H9 (cell line): ENCODE results near the gene CAPN2. TPM values are rescaled to one million over a fixed set of nuclear protein-coding genes. Genes with fewer than 3 reads are reported as not detected.

Source experiments
- DNase-seq: peaks from one replicate; pipeline ENCODE4 v3.0.0-alpha.2; 2017
- H2AFZ ChIP-seq: one replicate; pipeline ENCODE4 v1.6.1; 2013; ENCODE audit warnings: mild to moderate bottlenecking, low read length, control low read depth, moderate library complexity
- H2AK5ac ChIP-seq: 2 replicates; pipeline ENCODE4 v1.6.1; 2013; ENCODE audit warnings: low read length, control low read depth, mixed read lengths; ENCODE audit not compliant: insufficient read length
- H2BK120ac ChIP-seq: one replicate; pipeline ENCODE4 v1.6.1; 2013; ENCODE audit warnings: low read depth, mild to moderate bottlenecking, low read length, control low read depth, inconsistent platforms; ENCODE audit not compliant: poor library complexity, severe bottlenecking
- H2BK12ac ChIP-seq: 2 replicates; pipeline ENCODE4 v1.6.1; 2013; ENCODE audit warnings: low read length, control low read depth, mixed read lengths, low read depth; ENCODE audit not compliant: insufficient read length
- H2BK15ac ChIP-seq: 2 replicates; pipeline ENCODE4 v1.6.1; 2013; ENCODE audit warnings: low read depth, low read length, control low read depth
- H2BK20ac ChIP-seq: one replicate; pipeline ENCODE4 v1.6.1; 2013; ENCODE audit warnings: low read depth, mild to moderate bottlenecking, low read length, control low read depth, inconsistent platforms; ENCODE audit not compliant: poor library complexity, severe bottlenecking
- H2BK5ac ChIP-seq: 2 replicates; pipeline ENCODE4 v1.6.1; 2013; ENCODE audit warnings: low read length, control low read depth, mixed read lengths; ENCODE audit not compliant: insufficient read length
- H3K14ac ChIP-seq: 2 replicates; pipeline ENCODE4 v1.6.1; 2013; ENCODE audit warnings: low read length, control low read depth; ENCODE audit not compliant: insufficient read depth
- H3K18ac ChIP-seq: 2 replicates; pipeline ENCODE4 v1.6.1; 2013; ENCODE audit warnings: low read depth, mild to moderate bottlenecking, mixed read lengths, low read length, control low read depth; ENCODE audit not compliant: insufficient read length
- H3K23ac ChIP-seq: 2 replicates; pipeline ENCODE4 v1.6.1; 2013; ENCODE audit warnings: low read length, control low read depth, mixed read lengths, low read depth; ENCODE audit not compliant: insufficient read length
- H3K23me2 ChIP-seq: 2 replicates; pipeline ENCODE4 v1.6.1; 2013; ENCODE audit warnings: low read depth, mild to moderate bottlenecking, mixed read lengths, low read length, control low read depth; ENCODE audit not compliant: insufficient read length, poor library complexity, severe bottlenecking
- H3K27ac ChIP-seq: 2 replicates; pipeline ENCODE4 v1.5.1; 2013; ENCODE audit warnings: low read length, control low read depth, mixed read lengths, low read depth; ENCODE audit not compliant: insufficient read length
- H3K27me3 ChIP-seq: 2 replicates; pipeline ENCODE4 v1.6.1; 2013; ENCODE audit warnings: low read length, control low read depth, inconsistent platforms; ENCODE audit not compliant: insufficient read depth
- H3K4ac ChIP-seq: 2 replicates; pipeline ENCODE4 v1.6.1; 2013; ENCODE audit warnings: low read depth, mild to moderate bottlenecking, control low read depth, inconsistent platforms, low read length, moderate library complexity
- H3K4me1 ChIP-seq: 2 replicates; pipeline ENCODE4 v1.6.1; 2013; ENCODE audit warnings: low read length, control low read depth, inconsistent platforms; ENCODE audit not compliant: insufficient read depth
- H3K4me2 ChIP-seq: 2 replicates; pipeline ENCODE4 v1.6.1; 2013; ENCODE audit warnings: low read length, control low read depth, mixed read lengths; ENCODE audit not compliant: insufficient read length, insufficient read depth
- H3K56ac ChIP-seq: 2 replicates; pipeline ENCODE4 v1.6.1; 2013; ENCODE audit warnings: low read depth, mild to moderate bottlenecking, mixed read lengths, low read length, control low read depth; ENCODE audit not compliant: insufficient read length
- H3K79me1 ChIP-seq: 2 replicates; pipeline ENCODE4 v1.6.1; 2013; ENCODE audit warnings: low read depth, mild to moderate bottlenecking, moderate library complexity, low read length, control low read depth, inconsistent platforms; ENCODE audit not compliant: insufficient read depth, poor library complexity, severe bottlenecking
- H3K79me2 ChIP-seq: 2 replicates; pipeline ENCODE4 v1.6.1; 2013; ENCODE audit warnings: low read length, control low read depth, inconsistent platforms; ENCODE audit not compliant: insufficient read depth
- H3K9ac ChIP-seq: 2 replicates; pipeline ENCODE4 v1.6.1; 2013; ENCODE audit warnings: low read length, control low read depth, mixed read lengths; ENCODE audit not compliant: insufficient read length; ENCODE audit errors: extremely low read depth
- H3K9me3 ChIP-seq: one replicate; pipeline ENCODE4 v1.6.1; 2013; ENCODE audit warnings: low read depth, low read length, inconsistent platforms; ENCODE audit not compliant: control insufficient read depth
- H3T11ph ChIP-seq: one replicate; pipeline ENCODE4 v1.6.1; 2013; ENCODE audit warnings: mild to moderate bottlenecking, low read length, control low read depth, inconsistent platforms
- H4K20me1 ChIP-seq: one replicate; pipeline ENCODE4 v1.6.1; 2013; ENCODE audit not compliant: control insufficient read depth, insufficient read length, insufficient read depth
- H4K5ac ChIP-seq: 2 replicates; pipeline ENCODE4 v1.6.1; 2013; ENCODE audit warnings: low read depth, mild to moderate bottlenecking, mixed read lengths, low read length, control low read depth; ENCODE audit not compliant: insufficient read length
- H4K8ac ChIP-seq: replicated peaks from 2 replicates; pipeline ENCODE4 v1.6.1; 2013; ENCODE audit warnings: low read length, control low read depth, mixed read lengths, low read depth; ENCODE audit not compliant: insufficient read length
- H4K91ac ChIP-seq: 2 replicates; pipeline ENCODE4 v1.6.1; 2013; ENCODE audit warnings: low read depth, mild to moderate bottlenecking, moderate library complexity, mixed read lengths, low read length, control low read depth; ENCODE audit not compliant: insufficient read length
- H3K27ac Mint-ChIP-seq, 3 experiments: 2 replicates in 2 of 3; 3 replicates in 1 of 3; pipeline ENCODE4 v1.8.0; 2020 to 2021; ENCODE audit warnings: mixed read lengths in 3 of 3, mild to moderate bottlenecking in 1 of 3, moderate library complexity in 1 of 3
- H3K27me3 Mint-ChIP-seq: 2 replicates; pipeline ENCODE4 v1.8.0; 2021; ENCODE audit warnings: low read depth, mild to moderate bottlenecking, moderate library complexity, mixed read lengths
- H3K36me3 Mint-ChIP-seq, 3 experiments: 2 replicates in 2 of 3; 3 replicates in 1 of 3; pipeline ENCODE4 v1.8.0; 2020 to 2021; ENCODE audit warnings: low read depth in 3 of 3, mixed read lengths in 3 of 3; ENCODE audit not compliant: insufficient read depth in 1 of 3
- H3K4me1 Mint-ChIP-seq, 2 experiments: 2 replicates each; pipeline ENCODE4 v1.8.0; 2020; ENCODE audit warnings: mixed read lengths in 2 of 2
- H3K4me3 Mint-ChIP-seq, 2 experiments: 2 replicates in 1 of 2; 3 replicates in 1 of 2; pipeline ENCODE4 v1.8.0; 2020 to 2021; ENCODE audit warnings: mild to moderate bottlenecking in 2 of 2, mixed read lengths in 2 of 2, moderate library complexity in 1 of 2
- H3K9me3 Mint-ChIP-seq, 2 experiments: 2 replicates in 1 of 2; 3 replicates in 1 of 2; pipeline ENCODE4 v1.8.0; 2020; ENCODE audit warnings: mild to moderate bottlenecking in 2 of 2, mixed read lengths in 2 of 2, moderate library complexity in 1 of 2
- WGBS: extraction: QIAGEN DNeasy Blood & Tissue Kit; methylation state at CpG from one replicate; pipeline ENCODE4 v1.1.7; 2013; ENCODE audit warnings: missing lambda C conversion rate, low lambda C conversion rate, mixed read lengths; ENCODE audit not compliant: insufficient read length; ENCODE audit errors: extremely low coverage; 5-methylcytosine and 5-hydroxymethylcytosine counted together
- total RNA-seq: library from RNA; stranded (reverse); gene quantifications from 2 replicates; pipeline ENCODE4 v1.2.1, GENCODE V29; 2021
- TF ChIP-seq, protein P1 (sequence below): fragments of 200-600 bp; sonication (generic); conservative IDR thresholded peaks from 3 replicates; pipeline ENCODE4 v1.8.0; 2021; ENCODE audit warnings: antibody characterized with exemption, mild to moderate bottlenecking

Gene CAPN2
- total RNA-seq, 1 experiment from 2014 or later = 32.2 TPM

- Histone ChIP-seq H3K4me1 (peaks cover 4% of the 10 kb centered on the region; the same call in 1 of the 2 replicates), H2BK120ac (no peak overlapping the region), H2BK15ac (no peak overlapping the region), H2AK5ac (no peak overlapping the region), H3K23ac (no peak overlapping the region), H3K9ac (no peak overlapping the region), H3K79me1 (no peaks in the 10 kb centered on the region), H3K27ac (no peak overlapping the region), H2BK5ac (no peak overlapping the region), H3K18ac (no peak overlapping the region), H3K23me2 (no peaks in the 10 kb centered on the region), H3K56ac (no peak overlapping the region), H4K91ac (no peak overlapping the region), H3K14ac (no peak overlapping the region), H3K9me3 (no peaks in the 10 kb centered on the region), H2BK20ac (no peak overlapping the region), H3K79me2 (no peaks in the 10 kb centered on the region), H4K20me1 (no peaks in the 10 kb centered on the region), H3K4ac (no peak overlapping the region), H4K5ac (no peak overlapping the region), H3K27me3 (peaks cover 21% of the 10 kb centered on the region; the same call in 1 of the 2 replicates), H2BK12ac (no peak overlapping the region), H2AFZ (no peak overlapping the region), H3K4me2 (no peak overlapping the region), H3T11ph (no peak overlapping the region), H4K8ac (no peak overlapping the region)
- Mint-ChIP-seq H3K27ac (peak overlapping the region in 2 of 3 experiments; percentile 59 to 61; a peak in 3 of 7 replicates), H3K36me3 (peaks cover 1 to 12% (median 6%) of the 10 kb centered on the region in 3 experiments), H3K27me3 (peaks cover 57% of the 10 kb centered on the region), H3K9me3 (no peaks in the 10 kb centered on the region; a peak in 3 of 5 replicates), H3K4me1 (peaks cover 42 to 55% of the 10 kb centered on the region in 2 experiments), H3K4me3 (0 out of 5 replicates have a peak overlapping the region, but pooled peaks of 1 of the 2 experiments have one; percentile 34)
- WGBS = no CpG with 5 or more reads among the region's 6 CpGs
- TF ChIP-seq, protein P1, sequence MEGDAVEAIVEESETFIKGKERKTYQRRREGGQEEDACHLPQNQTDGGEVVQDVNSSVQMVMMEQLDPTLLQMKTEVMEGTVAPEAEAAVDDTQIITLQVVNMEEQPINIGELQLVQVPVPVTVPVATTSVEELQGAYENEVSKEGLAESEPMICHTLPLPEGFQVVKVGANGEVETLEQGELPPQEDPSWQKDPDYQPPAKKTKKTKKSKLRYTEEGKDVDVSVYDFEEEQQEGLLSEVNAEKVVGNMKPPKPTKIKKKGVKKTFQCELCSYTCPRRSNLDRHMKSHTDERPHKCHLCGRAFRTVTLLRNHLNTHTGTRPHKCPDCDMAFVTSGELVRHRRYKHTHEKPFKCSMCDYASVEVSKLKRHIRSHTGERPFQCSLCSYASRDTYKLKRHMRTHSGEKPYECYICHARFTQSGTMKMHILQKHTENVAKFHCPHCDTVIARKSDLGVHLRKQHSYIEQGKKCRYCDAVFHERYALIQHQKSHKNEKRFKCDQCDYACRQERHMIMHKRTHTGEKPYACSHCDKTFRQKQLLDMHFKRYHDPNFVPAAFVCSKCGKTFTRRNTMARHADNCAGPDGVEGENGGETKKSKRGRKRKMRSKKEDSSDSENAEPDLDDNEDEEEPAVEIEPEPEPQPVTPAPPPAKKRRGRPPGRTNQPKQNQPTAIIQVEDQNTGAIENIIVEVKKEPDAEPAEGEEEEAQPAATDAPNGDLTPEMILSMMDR = no peak
- no peak for DNase-seq
Measured at GRCh38 chr1:223732993-223733798, 20.9 kb downstream of the CAPN2 start.
